Adrenal gland (tissue), 5 donors: ENCODE data around the gene TEX22.

Experiments
- CTCF ChIP-seq, 6 experiments: fragments of 450-650 bp in 4 of 6; fragments of 200-600 bp in 2 of 6; sonication (generic) in 1 of 6; IDR thresholded peaks; 1 replicate in 5 of 6; 2 replicates in 1 of 6; pipeline versions ENCODE4 v1.5.1 to v1.8.0; 2016 to 2021; ENCODE audit warnings: antibody characterized with exemption in 6 of 6, mild to moderate bottlenecking in 2 of 6, moderate library complexity in 1 of 6
- POLR2A ChIP-seq, 2 donors: fragments of 450-650 bp; IDR thresholded peaks; one replicate each; pipeline ENCODE4 v1.6.1; 2017; ENCODE audit warnings: antibody characterized with exemption in 2 of 2, mild to moderate bottlenecking in 2 of 2, moderate library complexity in 1 of 2
- donor health status: DM: no; HTN: no; CAD: no.

DNA sequence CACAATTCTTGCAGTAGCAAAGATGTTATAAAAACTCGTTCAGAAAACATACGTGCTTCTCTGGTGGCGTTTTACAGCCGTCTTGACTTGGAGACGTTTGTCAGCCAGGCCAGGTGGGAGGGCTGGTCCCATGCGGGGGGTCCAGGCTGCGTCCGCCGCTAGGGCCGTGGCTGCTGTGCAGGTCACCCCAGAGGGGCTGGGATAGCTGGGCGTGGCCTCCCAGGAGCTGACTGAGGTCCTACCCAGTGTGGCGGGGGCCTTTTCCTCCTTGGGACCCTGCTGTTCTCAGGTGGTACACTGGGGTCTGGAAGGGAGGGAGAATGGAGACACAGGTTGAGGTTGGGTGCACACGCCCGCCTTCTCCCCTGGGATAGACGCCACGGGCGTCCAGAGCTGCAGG, 46.5 kb downstream of the TEX22 start:
- TF ChIP-seq CTCF (IDR thresholded peaks at IDR 0.05): no peak
- TF ChIP-seq POLR2A (IDR thresholded peaks at IDR 0.05): no peak
